ENCODE data around the gene ATP6V1E1.

The ATP6V1E1 gene

GRCh38 chr22:17549655-17550054 lies 78.9 kb downstream of the ATP6V1E1 start:
- POLR2A ChIA-PET: no interaction called here
- no peaks in the 10 kb centered on the region for H3K9me3 ChIP-seq (ENCODE audit: control insufficient read depth, insufficient read depth, low read depth, low read length)
- no peak overlapping the region for H3K27ac ChIP-seq (ENCODE audit: extremely low read depth, low read depth, low read length)
- CTCF ChIA-PET: no interaction called here
- peaks cover 24 to 65% of the 10 kb centered on the region in 2 experiments; a peak in 2 of 3 replicates for H3K36me3 ChIP-seq (ENCODE audit: control insufficient read depth in 2 of 2, insufficient read depth in 1 of 2, low read length in 2 of 2)
- no peak overlapping the region for H3K4me3 ChIP-seq (ENCODE audit: low read depth, low read length)
- no peaks in the 10 kb centered on the region for H3K4me1 ChIP-seq (ENCODE audit: control insufficient read depth, insufficient read depth, low read length)
- no peak for TF ChIP-seq ZNF670 (tag by site-specific recombination; IDR thresholded peaks at IDR 0.05; ENCODE audit: low read depth)
- no peak for TF ChIP-seq SP3 (tag by site-specific recombination; IDR thresholded peaks at IDR 0.05)
- TF ChIP-seq ZNF585B (tag by site-specific recombination; IDR thresholded peaks at IDR 0.05): no peak
- no peak for TF ChIP-seq ZNF223 (tag by site-specific recombination; IDR thresholded peaks at IDR 0.05)
- no peak for TF ChIP-seq ZNF146 (tag by site-specific recombination; IDR thresholded peaks at IDR 0.05)

GRCh38 chr22:17549183-17549582 lies 79.4 kb downstream of the ATP6V1E1 start:
- no peak overlapping the region for H3K27ac ChIP-seq (ENCODE audit: extremely low read depth, low read depth, low read length)
- TF ChIP-seq ZNF704 (tag by site-specific recombination; IDR thresholded peaks at IDR 0.05): no peak
- no peak for TF ChIP-seq ZBTB21 (tag by site-specific recombination; IDR thresholded peaks at IDR 0.05)
- no peak for TF ChIP-seq SP2 (tag by site-specific recombination; IDR thresholded peaks at IDR 0.05)
- no peak for TF ChIP-seq MYNN (tag by site-specific recombination; IDR thresholded peaks at IDR 0.05; ENCODE audit: borderline replicate concordance)
- no peak for TF ChIP-seq ZNF114 (tag by site-specific recombination; IDR thresholded peaks at IDR 0.05)
- no peak for TF ChIP-seq ZNF521 (tag by site-specific recombination; IDR thresholded peaks at IDR 0.05)
- ChIA-PET POLR2A (no interaction called here), CTCF (interaction anchor here (1.3 kb wide), 1 partner anchor 9 kb away, joined by 3 read pairs; no protein-coding TSS in a partner anchor)
- no peak overlapping the region for H3K4me3 ChIP-seq (ENCODE audit: low read depth, low read length)
- H3K9me3 ChIP-seq (ENCODE audit: control insufficient read depth, insufficient read depth, low read depth, low read length): no peaks in the 10 kb centered on the region
- no peaks in the 10 kb centered on the region for H3K4me1 ChIP-seq (ENCODE audit: control insufficient read depth, insufficient read depth, low read length)
- peaks cover 24 to 60% of the 10 kb centered on the region in 2 experiments; a peak in 2 of 3 replicates for H3K36me3 ChIP-seq (ENCODE audit: control insufficient read depth in 2 of 2, insufficient read depth in 1 of 2, low read length in 2 of 2)

GRCh38 chr22:17548756-17549035 lies 79.9 kb downstream of the ATP6V1E1 start:
- Histone ChIP-seq H3K4me1 (ENCODE audit: control insufficient read depth, insufficient read depth, low read length) (no peaks in the 10 kb centered on the region), H3K27ac (ENCODE audit: extremely low read depth, low read depth, low read length) (no peak overlapping the region), H3K9me3 (ENCODE audit: control insufficient read depth, insufficient read depth, low read depth, low read length) (no peaks in the 10 kb centered on the region), H3K4me3 (ENCODE audit: low read depth, low read length) (no peak overlapping the region), H3K36me3 (ENCODE audit: control insufficient read depth in 2 of 2, insufficient read depth in 1 of 2, low read length in 2 of 2) (peaks cover 24 to 63% of the 10 kb centered on the region in 2 experiments; a peak in 2 of 3 replicates)
- ChIA-PET CTCF (interaction anchor here (1.3 kb wide), 1 partner anchor 10 kb away, joined by 3 read pairs; no protein-coding TSS in a partner anchor), POLR2A (no interaction called here)
- TF ChIP-seq GLIS1 (tag by site-specific recombination; IDR thresholded peaks at IDR 0.05): peak; percentile 92
- TF ChIP-seq ZNF843 (tag by site-specific recombination; IDR thresholded peaks at IDR 0.05): no peak
- no peak for TF ChIP-seq PRDM1 (tag by site-specific recombination; IDR thresholded peaks at IDR 0.05)
- TF ChIP-seq GFI1B (tag by site-specific recombination; IDR thresholded peaks at IDR 0.05): no peak
- TF ChIP-seq GLIS2 (tag by site-specific recombination; IDR thresholded peaks at IDR 0.05): 0 out of 2 replicates have a peak, but pooled peaks have one; percentile 16

GRCh38 chr22:17548010-17548755 lies 80.4 kb downstream of the ATP6V1E1 start:
- POLR2A ChIA-PET: interaction anchor here (1.1 kb wide), 1 partner anchor 16 kb away, joined by 3 read pairs; no protein-coding TSS in a partner anchor
- peaks cover 29 to 63% of the 10 kb centered on the region in 2 experiments; a peak in 2 of 3 replicates for H3K36me3 ChIP-seq (ENCODE audit: control insufficient read depth in 2 of 2, insufficient read depth in 1 of 2, low read length in 2 of 2)
- CTCF ChIA-PET: interaction anchor here (1.3 kb wide), 1 partner anchor 10 kb away, joined by 3 read pairs; no protein-coding TSS in a partner anchor
- no peak overlapping the region for H3K4me3 ChIP-seq (ENCODE audit: low read depth, low read length)
- H3K4me1 ChIP-seq (ENCODE audit: control insufficient read depth, insufficient read depth, low read length): no peaks in the 10 kb centered on the region
- TF ChIP-seq GLIS1 (tag by site-specific recombination; IDR thresholded peaks at IDR 0.05) (peak; percentile 73), ZBTB17 (tag by site-specific recombination; IDR thresholded peaks at IDR 0.05) (no peak)
- H3K27ac ChIP-seq (ENCODE audit: extremely low read depth, low read depth, low read length): no peak overlapping the region
- no peaks in the 10 kb centered on the region for H3K9me3 ChIP-seq (ENCODE audit: control insufficient read depth, insufficient read depth, low read depth, low read length)
